ENCODE measurements around the gene NUMA1.

DNA sequence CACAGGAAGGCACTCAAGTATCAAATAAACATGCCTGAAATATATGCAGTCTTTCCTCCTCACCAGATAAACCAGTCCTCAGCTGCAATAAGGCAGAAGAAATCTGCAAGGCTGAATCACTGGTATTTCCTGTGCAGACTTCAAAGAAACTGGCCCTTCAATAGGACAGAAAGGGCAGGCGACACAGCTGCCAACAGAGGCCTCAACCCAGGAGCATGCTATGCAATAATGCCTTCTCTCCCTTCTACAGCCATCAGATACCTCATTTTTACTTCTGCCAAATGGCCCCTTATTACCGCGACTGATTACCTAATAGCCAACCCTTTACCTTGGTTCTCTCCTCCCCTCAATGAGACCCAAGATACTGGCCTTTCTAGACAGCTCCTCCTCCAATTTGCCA is 8.0 kb downstream of the NUMA1 start:
- TF ChIP-seq POLR2AphosphoS5 (IDR thresholded peaks at IDR 0.05; ENCODE audit: low read depth, low read length) (no peak), SIN3A (IDR thresholded peaks at IDR 0.05; ENCODE audit: borderline replicate concordance, insufficient read depth, low read length) (no peak)
